OCI-LY7 (cell line): ENCODE results near the gene COBLL1. TPM values are rescaled to one million over a fixed set of nuclear protein-coding genes. Genes with fewer than 3 reads are reported as not detected.

Experiments
- BruUV-seq: library from RNA; stranded (reverse); fragments of 400-500 nt; replicated peaks from 2 replicates; lab custom pipeline; 2021; lab: Mats Ljungman, UMichigan
- CTCF ChIA-PET: fragments of 300-600 bp; sonication (Branson Sonifier 250); formaldehyde crosslinking; loops from one replicate; lab custom pipeline; 2022; ENCODE audit warnings: antibody characterized with exemption; ENCODE audit not compliant: unreplicated experiment; lab: Charles Lee
- POLR2A ChIA-PET: fragments of 300-600 bp; sonication (Branson Sonifier 250); formaldehyde crosslinking; loops from one replicate; lab custom pipeline; 2022; ENCODE audit warnings: antibody characterized with exemption; lab: Charles Lee
- DNase-seq: peaks from one replicate; pipeline ENCODE4 v3.0.0-alpha.2; 2015; ENCODE audit warnings: low spot score
- H2AFZ ChIP-seq: fragments of 200-600 bp; sonication (generic), shearing (Covaris generic); 2 replicates; pipeline ENCODE4 v1.6.1; 2014; ENCODE audit warnings: mild to moderate bottlenecking, antibody characterized with exemption, low read length, moderate library complexity
- H3K27ac ChIP-seq: fragments of 200-600 bp; sonication (generic); 2 replicates; pipeline ENCODE4 v1.5.1; 2014; ENCODE audit warnings: mixed run types, low read depth, mild to moderate bottlenecking, moderate library complexity, low read length, inconsistent platforms; ENCODE audit not compliant: poor library complexity, severe bottlenecking
- H3K36me3 ChIP-seq: fragments of 200-600 bp; sonication (generic); 2 replicates; pipeline ENCODE4 v1.6.1; 2014; ENCODE audit warnings: mild to moderate bottlenecking, antibody characterized with exemption, low read length, moderate library complexity, mixed read lengths; ENCODE audit not compliant: insufficient read depth
- H3K4me1 ChIP-seq: fragments of 200-600 bp; sonication (generic); 2 replicates; pipeline ENCODE4 v1.5.1; 2014; ENCODE audit warnings: mild to moderate bottlenecking, low read length; ENCODE audit not compliant: insufficient read depth, poor library complexity, severe bottlenecking
- H3K4me2 ChIP-seq: fragments of 200-600 bp; sonication (generic); 2 replicates; pipeline ENCODE4 v1.6.1; 2014; ENCODE audit warnings: mild to moderate bottlenecking, low read length
- H3K4me3 ChIP-seq: fragments of 200-600 bp; sonication (generic); 2 replicates; pipeline ENCODE4 v1.5.1; 2014; ENCODE audit warnings: mild to moderate bottlenecking, low read depth, low read length; ENCODE audit not compliant: poor library complexity, severe bottlenecking
- H3K79me2 ChIP-seq: fragments of 200-600 bp; sonication (generic); 2 replicates; pipeline ENCODE4 v1.6.1; 2016; ENCODE audit warnings: low read depth, mild to moderate bottlenecking, low read length, moderate library complexity, mixed read lengths; ENCODE audit not compliant: insufficient read depth
- H3K9me2 ChIP-seq: fragments of 200-600 bp; sonication (generic); 2 replicates; pipeline ENCODE4 v1.6.1; 2016; ENCODE audit warnings: mild to moderate bottlenecking, low read length, mixed read lengths; ENCODE audit not compliant: insufficient read depth
- H3K9me3 ChIP-seq: fragments of 200-600 bp; sonication (generic); 2 replicates; pipeline ENCODE4 v1.6.1; 2014; ENCODE audit warnings: mild to moderate bottlenecking, mixed run types, low read length, mixed read lengths
- H4K20me1 ChIP-seq: fragments of 200-600 bp; sonication (generic); 2 replicates; pipeline ENCODE4 v1.6.1; 2014; ENCODE audit warnings: mild to moderate bottlenecking, antibody characterized with exemption, low read length, moderate library complexity, mixed read lengths; ENCODE audit not compliant: insufficient read depth
- CTCF ChIP-seq: fragments of 200-600 bp; sonication (generic); conservative IDR thresholded peaks from 2 replicates; pipeline ENCODE4 v1.5.1; 2014; ENCODE audit warnings: mild to moderate bottlenecking, antibody characterized with exemption, low read length, moderate library complexity, mixed read lengths
- EZH2phosphoT487 ChIP-seq: fragments of 200-600 bp; sonication (generic); IDR thresholded peaks from 2 replicates; pipeline ENCODE4 v1.6.1; 2018; ENCODE audit warnings: low read depth, borderline replicate concordance, mild to moderate bottlenecking, mixed run types, antibody characterized with exemption, low read length, moderate library complexity, mixed read lengths
- intact Hi-C: fragments of 100-400 bp; cut with micrococcal nuclease; formaldehyde crosslinking; loops from one replicate; pipeline ENCODE4 v1.10.0; 2022; ENCODE audit not compliant: unreplicated experiment
- total RNA-seq, 2 experiments: library from RNA; depleted of rRNA in 1 of 2; stranded (reverse); fragments of >200 nt in 1 of 2; shearing (Covaris generic) in 1 of 2; gene quantifications; 2 replicates each; pipeline ENCODE4 v1.2.3, GENCODE V29; 2014 to 2022

Gene COBLL1
- total RNA-seq, 2 experiments from 2014 or later = 0.79 to 40.7 TPM

- H3K27ac ChIP-seq = no peak overlapping the region
- no peak for DNase-seq
- H3K4me1 ChIP-seq = no peaks in the 10 kb centered on the region
- H3K36me3 ChIP-seq = no peaks in the 10 kb centered on the region
- no peak overlapping the region for H2AFZ ChIP-seq
- intact Hi-C loops = no loop called here
- H3K9me2 ChIP-seq = no peaks in the 10 kb centered on the region
- H3K4me2 ChIP-seq = no peak overlapping the region
- TF ChIP-seq CTCF (no peak), EZH2phosphoT487 (no peak)
- ChIA-PET POLR2A (interaction anchor here (1.2 to 7.8 kb wide), 2 partner anchors 9 to 12 kb away, joined by 3 to 49 read pairs; no protein-coding TSS in a partner anchor), CTCF (no interaction called here)
- BruUV-seq = no TSS peak
- no peaks in the 10 kb centered on the region for H3K9me3 ChIP-seq
- no peaks in the 10 kb centered on the region for H4K20me1 ChIP-seq
- H3K4me3 ChIP-seq = no peak overlapping the region
- no peaks in the 10 kb centered on the region for H3K79me2 ChIP-seq
Observed at GRCh38 chr2:164882276-164882675, 40.7 kb upstream of the COBLL1 start.

DNA sequence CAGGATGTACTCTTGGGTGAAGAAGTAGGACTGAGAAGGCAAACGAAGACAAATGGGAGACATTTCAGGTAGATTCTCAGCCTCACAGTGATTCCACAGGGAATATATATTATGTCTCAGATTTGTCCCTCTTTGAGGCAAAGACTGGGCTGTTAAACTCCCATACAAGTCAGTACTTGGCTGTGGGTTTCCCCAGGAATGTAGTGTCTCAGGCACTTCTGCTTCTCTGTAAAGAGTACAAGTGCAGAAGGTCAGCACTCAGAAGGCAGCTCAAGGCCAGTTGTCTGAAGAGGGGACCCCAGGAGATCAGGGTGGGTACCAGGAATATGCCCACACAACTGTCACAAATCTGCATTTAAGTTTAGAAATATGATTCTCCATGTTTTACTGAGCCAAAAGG, 39.9 kb upstream of the COBLL1 start:
- BruUV-seq = no TSS peak
- POLR2A ChIA-PET = interaction anchor here (1.0 to 7.8 kb wide), 5 partner anchors 10 to 54 kb away, joined by 3 to 49 read pairs (median 5); no protein-coding TSS in a partner anchor
- no peaks in the 10 kb centered on the region for H4K20me1 ChIP-seq
- intact Hi-C loops = no loop called here
- no peak overlapping the region for H3K4me3 ChIP-seq
- no peak overlapping the region for H3K4me2 ChIP-seq
- TF ChIP-seq EZH2phosphoT487 (no peak), CTCF (no peak)
- no peaks in the 10 kb centered on the region for H3K4me1 ChIP-seq
- CTCF ChIA-PET = no interaction called here
- no peak for DNase-seq
- no peaks in the 10 kb centered on the region for H3K79me2 ChIP-seq
- H2AFZ ChIP-seq = no peak overlapping the region
- no peaks in the 10 kb centered on the region for H3K9me2 ChIP-seq
- H3K9me3 ChIP-seq = no peaks in the 10 kb centered on the region
- H3K27ac ChIP-seq = no peak overlapping the region
- H3K36me3 ChIP-seq = no peaks in the 10 kb centered on the region

DNA sequence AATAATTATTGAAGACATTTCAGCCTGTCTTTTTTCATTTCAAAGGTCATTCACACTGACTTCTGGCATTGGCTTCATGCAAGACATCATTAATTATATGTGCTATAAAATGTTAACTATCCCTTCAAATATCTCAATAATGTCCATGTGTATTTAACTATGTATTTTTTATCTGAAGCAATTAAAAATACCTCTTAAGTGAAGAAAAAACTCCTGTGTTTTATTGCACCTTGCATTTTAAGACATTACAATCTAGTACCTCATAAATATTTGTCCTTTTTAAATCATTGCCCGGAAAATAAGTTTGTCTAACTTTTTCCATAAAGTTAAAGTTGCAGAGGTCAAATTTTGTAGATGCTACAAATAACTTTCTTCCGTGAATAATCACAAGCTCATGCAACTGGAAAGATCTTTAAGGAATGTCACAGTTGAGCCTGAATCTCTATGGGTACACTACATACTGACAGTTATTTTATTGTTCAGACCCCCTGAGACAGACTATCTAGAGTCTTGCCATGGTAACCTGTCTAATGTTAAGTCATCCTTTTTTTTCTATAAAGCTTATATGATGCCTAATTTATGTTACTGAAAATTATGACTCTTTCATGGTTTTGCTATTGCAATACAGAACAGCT, 38.4 kb upstream of the COBLL1 start:
- H3K4me3 ChIP-seq = no peak overlapping the region
- H3K79me2 ChIP-seq = no peaks in the 10 kb centered on the region
- ChIA-PET CTCF (no interaction called here), POLR2A (interaction anchor here (0.6 to 7.8 kb wide), 9 partner anchors 12 to 795 kb away, joined by 3 to 49 read pairs (median 5); no protein-coding TSS in a partner anchor)
- BruUV-seq = no TSS peak
- DNase-seq = no peak
- intact Hi-C loops = no loop called here
- H4K20me1 ChIP-seq = no peaks in the 10 kb centered on the region
- H3K4me2 ChIP-seq = no peak overlapping the region
- no peaks in the 10 kb centered on the region for H3K4me1 ChIP-seq
- no peak overlapping the region for H3K27ac ChIP-seq
- no peak for TF ChIP-seq CTCF
- no peak for TF ChIP-seq EZH2phosphoT487
- no peak overlapping the region for H2AFZ ChIP-seq
- no peaks in the 10 kb centered on the region for H3K9me3 ChIP-seq
- H3K9me2 ChIP-seq = no peaks in the 10 kb centered on the region
- no peaks in the 10 kb centered on the region for H3K36me3 ChIP-seq
